Adrenal gland (tissue), 5 donors: ENCODE data around the gene TTC33.

Experiments
- POLR2A ChIP-seq, 2 donors: fragments of 450-650 bp; IDR thresholded peaks; one replicate each; pipeline ENCODE4 v1.6.1; 2017; ENCODE audit warnings: antibody characterized with exemption in 2 of 2, mild to moderate bottlenecking in 2 of 2, moderate library complexity in 1 of 2
- TF ChIP-seq, protein P1 (sequence below), 6 experiments: fragments of 450-650 bp in 4 of 6; fragments of 200-600 bp in 2 of 6; sonication (generic) in 1 of 6; IDR thresholded peaks; 1 replicate in 5 of 6; 2 replicates in 1 of 6; pipeline versions ENCODE4 v1.5.1 to v1.8.0; 2016 to 2021; ENCODE audit warnings: antibody characterized with exemption in 6 of 6, mild to moderate bottlenecking in 2 of 6, moderate library complexity in 1 of 6
- donor health status: DM: no; HTN: no; CAD: no.

DNA sequence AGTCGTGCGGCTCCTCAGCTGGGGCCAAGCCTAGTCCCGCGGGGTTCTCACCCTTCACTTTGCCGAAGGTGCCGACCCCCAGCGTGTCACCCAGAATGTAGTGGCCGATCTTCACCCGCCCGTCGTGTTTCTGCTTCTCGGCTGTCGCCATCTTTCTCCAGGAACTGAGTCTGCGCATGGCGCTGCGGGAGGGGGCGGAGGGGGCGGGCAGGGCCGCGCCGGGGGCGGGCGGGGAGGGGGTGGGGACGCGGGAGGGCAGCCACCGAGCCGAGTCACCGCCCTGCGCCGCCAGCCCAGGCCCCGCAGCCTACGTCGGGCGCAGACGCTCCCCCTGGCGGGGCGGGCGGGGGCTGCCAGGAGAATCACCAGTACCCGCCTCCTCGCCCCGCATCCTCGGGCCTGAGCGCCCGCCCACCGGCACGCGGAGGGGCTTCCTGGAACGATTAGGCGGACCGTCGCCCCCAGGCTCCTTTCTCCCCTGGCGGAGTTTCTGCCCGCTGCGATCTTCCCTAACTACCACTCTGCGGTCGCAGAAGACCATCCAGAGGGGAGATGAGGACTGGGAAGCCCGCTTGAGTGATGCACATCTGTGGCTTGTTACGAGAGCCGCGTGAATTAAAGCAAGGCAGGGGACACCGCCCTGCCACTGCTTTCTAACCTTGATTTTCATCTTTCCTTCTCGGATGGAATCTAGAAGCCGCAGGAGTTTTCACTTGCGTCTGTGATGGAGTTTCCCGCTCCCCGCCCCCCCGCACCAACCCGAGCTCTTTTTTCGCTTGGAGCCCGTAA lies 42.4 kb upstream of the TTC33 start, which contains the start of gene PRKAA1:
- TF ChIP-seq POLR2A (IDR thresholded peaks at IDR 0.05), result peak; percentile 6 to 75
- TF ChIP-seq, protein P1, sequence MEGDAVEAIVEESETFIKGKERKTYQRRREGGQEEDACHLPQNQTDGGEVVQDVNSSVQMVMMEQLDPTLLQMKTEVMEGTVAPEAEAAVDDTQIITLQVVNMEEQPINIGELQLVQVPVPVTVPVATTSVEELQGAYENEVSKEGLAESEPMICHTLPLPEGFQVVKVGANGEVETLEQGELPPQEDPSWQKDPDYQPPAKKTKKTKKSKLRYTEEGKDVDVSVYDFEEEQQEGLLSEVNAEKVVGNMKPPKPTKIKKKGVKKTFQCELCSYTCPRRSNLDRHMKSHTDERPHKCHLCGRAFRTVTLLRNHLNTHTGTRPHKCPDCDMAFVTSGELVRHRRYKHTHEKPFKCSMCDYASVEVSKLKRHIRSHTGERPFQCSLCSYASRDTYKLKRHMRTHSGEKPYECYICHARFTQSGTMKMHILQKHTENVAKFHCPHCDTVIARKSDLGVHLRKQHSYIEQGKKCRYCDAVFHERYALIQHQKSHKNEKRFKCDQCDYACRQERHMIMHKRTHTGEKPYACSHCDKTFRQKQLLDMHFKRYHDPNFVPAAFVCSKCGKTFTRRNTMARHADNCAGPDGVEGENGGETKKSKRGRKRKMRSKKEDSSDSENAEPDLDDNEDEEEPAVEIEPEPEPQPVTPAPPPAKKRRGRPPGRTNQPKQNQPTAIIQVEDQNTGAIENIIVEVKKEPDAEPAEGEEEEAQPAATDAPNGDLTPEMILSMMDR (IDR thresholded peaks at IDR 0.05), result peak in 5 of 6 experiments; percentile 38 to 71 (median 67)
